CD4-positive, alpha-beta T cell treated with Interleukin-1 beta for 1 hour (primary cell): ENCODE measurements around the gene SLC6A13.

Experiments
- DNase-seq, 2 donors: peaks; one replicate each; pipeline ENCODE4 v3.0.0-alpha.2; 2020 to 2022

Gene SLC6A13

DNA sequence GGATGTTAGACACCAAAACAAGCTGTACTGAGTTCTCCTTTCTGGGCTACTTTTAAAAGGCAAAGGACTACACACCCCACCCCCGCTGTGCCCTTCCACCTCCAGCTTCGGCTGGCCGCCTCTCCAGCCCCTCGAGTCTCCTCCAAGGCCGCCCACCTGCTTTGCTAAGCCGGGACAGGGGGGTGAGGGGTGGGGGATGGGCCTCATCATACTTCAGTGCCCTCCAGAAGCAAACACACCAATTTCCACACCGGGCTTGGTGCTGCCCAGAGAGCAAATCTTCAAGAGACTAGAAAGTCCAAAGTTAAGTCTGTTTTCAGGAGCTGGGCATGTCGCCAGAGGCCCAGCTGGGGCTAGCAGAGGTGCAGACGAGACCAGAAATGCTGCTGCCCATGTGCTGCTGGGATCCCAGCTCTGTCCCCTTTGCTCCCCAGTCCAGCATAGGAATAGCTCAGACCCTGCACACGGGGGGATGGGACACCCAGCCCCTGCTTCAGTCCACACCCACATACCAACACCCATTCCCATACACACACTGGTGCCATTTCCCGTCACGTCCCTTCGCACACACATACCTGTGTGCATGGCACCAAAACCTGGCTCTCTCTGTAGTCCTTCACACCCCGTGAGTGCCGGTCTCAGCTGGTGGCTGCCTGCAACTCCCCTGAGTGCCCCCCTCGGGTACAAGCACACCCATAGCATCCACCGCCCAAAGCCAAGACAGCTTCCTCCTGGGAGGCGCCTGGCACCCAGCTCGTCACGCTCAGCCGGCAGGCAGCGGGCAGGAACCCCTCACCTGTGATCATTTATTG lies 49.7 kb downstream of the SLC6A13 start:
- DNase-seq, result no peak

- DNase-seq, result no peak
Measured at GRCh38 chr12:212415-212714, 50.3 kb downstream of the SLC6A13 start.

DNA sequence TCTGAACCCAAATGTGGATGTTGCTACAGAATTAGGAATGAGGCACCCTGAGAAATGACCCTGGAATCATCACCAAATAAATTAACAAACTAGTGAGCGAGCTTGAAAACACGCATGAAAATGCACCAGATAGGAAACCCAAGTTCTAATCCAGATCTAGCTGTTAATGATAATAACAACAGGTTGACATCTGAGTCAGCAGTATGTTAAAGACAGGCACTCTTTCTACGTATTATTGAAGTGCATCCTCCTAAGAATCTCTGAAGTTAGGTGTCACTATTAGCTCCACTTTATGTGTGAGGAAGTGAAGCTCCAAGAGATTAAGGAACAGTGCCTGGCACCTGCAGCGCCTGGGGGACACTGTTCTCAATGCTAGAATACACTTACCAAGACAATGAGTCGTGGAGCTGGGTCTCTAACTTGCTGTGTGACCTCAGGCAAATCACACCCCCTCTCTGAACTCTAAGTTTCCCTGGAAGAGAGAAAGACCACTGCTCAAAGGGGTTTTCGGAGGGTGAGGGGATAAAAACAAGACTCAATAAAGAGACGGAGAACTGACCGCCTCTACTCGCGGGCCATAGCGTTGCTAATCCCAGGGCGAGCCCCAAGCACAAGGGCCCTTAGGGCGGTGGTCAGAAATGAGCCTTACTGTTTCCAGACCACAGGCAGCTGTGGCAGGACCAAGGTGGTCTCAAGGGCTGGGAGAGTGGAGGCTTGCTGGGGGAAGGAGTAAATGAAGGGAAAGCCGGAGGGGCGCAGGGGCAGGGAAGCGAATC lies 50.8 kb downstream of the SLC6A13 start:
- no peak for DNase-seq

GRCh38 chr12:211142-211465 lies 51.5 kb downstream of the SLC6A13 start:
- DNase-seq, result no peak

- no peak for DNase-seq
Measured at GRCh38 chr12:210277-211141, 52.1 kb downstream of the SLC6A13 start.

- no peak for DNase-seq
Measured at GRCh38 chr12:209851-210250, 52.8 kb downstream of the SLC6A13 start.

GRCh38 chr12:209246-209645 lies 53.4 kb downstream of the SLC6A13 start:
- DNase-seq, result no peak

- DNase-seq, result no peak
Measured at GRCh38 chr12:208813-209212, 53.8 kb downstream of the SLC6A13 start.

GRCh38 chr12:207804-208203 lies 54.8 kb downstream of the SLC6A13 start:
- no peak for DNase-seq

DNA sequence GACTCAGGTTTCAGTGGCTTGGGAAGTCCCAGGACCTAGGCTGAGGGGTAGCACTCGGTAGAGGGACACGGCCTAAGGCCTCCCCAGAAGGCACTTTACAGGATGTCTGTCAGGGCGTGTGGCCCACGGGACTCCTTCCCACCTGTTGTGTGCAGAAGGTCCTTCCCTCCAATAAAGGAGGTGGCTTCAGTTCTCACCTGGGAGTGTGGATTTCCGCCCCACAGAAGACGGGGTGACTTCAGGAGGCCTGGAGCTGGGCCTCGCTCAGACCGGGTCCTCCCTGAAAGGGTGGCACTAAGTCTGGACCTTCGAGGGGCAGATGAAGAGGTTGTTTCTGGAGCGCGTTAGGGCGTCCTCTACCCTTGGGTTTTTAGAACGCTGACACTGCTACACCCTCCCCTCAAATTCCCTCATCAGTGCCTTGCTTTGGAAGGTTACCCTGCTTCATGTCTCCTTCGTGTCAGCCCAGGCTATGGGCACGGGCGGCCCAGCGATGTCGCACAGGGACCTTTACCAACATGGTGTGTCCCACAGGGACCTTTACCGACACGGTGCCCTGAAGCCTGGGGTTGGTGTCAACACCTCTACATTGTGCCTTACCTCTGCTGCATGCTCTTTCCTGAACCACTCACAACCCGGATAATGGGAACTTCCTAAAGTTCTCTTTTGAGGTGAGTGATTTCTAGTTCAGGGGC lies 55.7 kb downstream of the SLC6A13 start:
- DNase-seq, result no peak

- DNase-seq, result no peak
Measured at GRCh38 chr12:205026-205425, 57.6 kb downstream of the SLC6A13 start.

GRCh38 chr12:204261-204678 lies 58.4 kb downstream of the SLC6A13 start:
- DNase-seq, result no peak

DNA sequence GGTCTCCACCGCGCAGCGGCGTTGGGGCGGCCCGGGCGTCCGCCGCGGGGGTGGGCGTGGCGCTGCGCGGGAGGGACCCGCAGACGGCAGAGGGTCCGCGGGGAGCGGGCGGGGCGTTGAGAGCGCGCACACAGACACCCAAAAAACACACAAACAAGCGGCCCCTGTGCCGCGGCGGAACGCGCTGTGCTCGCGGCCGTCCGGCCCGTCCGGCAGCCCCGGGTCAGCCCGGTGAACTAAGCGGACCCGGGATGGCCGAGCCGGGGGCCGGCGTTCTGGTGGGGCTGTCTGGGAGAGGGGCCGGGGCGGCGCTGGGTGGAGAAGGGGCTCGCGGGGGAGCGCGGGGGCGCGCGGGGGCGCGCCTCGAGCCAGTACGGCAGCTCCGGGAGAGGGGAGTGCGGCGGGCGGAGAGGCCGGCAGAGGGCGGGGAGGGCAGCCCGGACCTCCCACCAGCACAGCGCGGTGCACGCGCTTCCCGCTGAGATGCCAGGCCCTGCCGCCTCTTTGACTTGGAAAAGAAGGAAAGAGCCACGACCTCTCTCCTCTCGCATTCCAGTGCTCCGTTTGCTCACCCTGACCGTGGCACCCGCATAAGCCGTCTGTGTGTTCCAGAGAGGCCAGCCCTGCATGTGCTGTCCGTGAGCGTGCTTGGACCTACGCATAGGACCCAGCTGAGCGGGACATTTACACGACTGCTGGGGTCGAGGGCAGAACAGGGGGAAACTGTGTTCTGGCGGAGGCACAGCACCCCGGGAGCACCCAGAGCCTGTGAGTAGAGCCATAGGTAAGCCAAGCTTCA lies 59.0 kb downstream of the SLC6A13 start:
- no peak for DNase-seq

- no peak for DNase-seq
Measured at GRCh38 chr12:203074-203461, 59.6 kb downstream of the SLC6A13 start.

- no peak for DNase-seq
Measured at GRCh38 chr12:202081-202731, 60.4 kb downstream of the SLC6A13 start.

- DNase-seq, result no peak
Measured at GRCh38 chr12:201361-201760, 61.3 kb downstream of the SLC6A13 start.

DNA sequence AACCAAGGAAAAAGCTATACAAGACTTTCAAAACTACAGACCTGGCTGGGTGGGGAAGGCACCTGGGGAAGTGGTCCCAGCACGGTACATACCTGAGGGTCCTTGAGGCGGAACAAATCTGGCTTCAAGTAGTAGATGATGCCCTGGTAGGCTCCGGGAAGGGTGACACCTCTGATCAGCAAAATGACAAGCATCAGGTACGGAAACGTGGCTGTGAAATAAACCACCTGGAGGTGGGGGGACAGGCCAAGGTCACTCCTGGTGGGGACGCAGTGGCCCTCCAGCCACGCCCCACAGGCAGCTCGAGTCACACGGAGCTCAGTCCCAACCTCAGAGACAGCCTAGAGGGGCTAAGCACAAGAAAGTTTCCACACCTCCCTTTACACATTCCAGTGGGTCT lies 63.9 kb downstream of the SLC6A13 start:
- DNase-seq, result no peak

- no peak for DNase-seq
Measured at GRCh38 chr12:197911-198695, 64.5 kb downstream of the SLC6A13 start.

GRCh38 chr12:197347-197746 lies 65.3 kb downstream of the SLC6A13 start:
- DNase-seq, result no peak

DNA sequence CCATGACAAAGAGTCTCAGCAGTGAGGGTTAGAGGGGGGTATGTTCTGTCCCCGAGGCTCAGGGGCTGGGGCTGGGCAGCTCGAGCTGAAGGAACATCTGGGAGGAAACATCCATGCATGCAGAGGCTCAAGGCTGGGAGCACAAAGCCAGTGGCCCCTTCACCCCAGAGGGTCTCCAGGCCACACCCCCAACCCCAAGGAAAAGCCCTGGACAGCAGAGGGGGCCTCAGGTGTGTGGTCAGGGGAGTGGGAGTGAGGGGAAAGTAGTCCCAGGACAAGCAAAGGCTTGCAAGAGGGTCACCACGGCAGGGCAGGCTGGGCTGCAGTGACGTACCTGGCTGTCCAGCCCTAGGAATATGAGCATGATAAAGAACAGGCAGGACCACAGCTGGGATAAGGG lies 66.2 kb downstream of the SLC6A13 start:
- no peak for DNase-seq

- no peak for DNase-seq
Measured at GRCh38 chr12:195951-196350, 66.7 kb downstream of the SLC6A13 start.
